Measurements from ENCODE around the gene SEPHS2. TPM values are rescaled to one million over a fixed set of nuclear protein-coding genes. Genes with fewer than 3 reads are reported as not detected.

The SEPHS2 gene
- total RNA-seq, 4 donors from 2014 or later: 21.6 to 36.1 (median 25.2) TPM

- no peaks in the 10 kb centered on the region for H3K9me3 ChIP-seq
- H3K27ac ChIP-seq: peak within 1 kb of the TSS; percentile 87 to 98 (median 90)
- H3K4me3 ChIP-seq: peak within 1 kb of the TSS; percentile 67 to 82
- ATAC-seq: peak; percentile 98
- TF ChIP-seq CTCF (IDR thresholded peaks at IDR 0.05) (peak in 1 of 4 experiments; percentile 12), POLR2A (IDR thresholded peaks at IDR 0.05) (peak; percentile 67 to 72), EP300 (IDR thresholded peaks at IDR 0.05) (no peak), POLR2AphosphoS5 (IDR thresholded peaks at IDR 0.05) (peak; percentile 67)
- peaks cover 0 to 11% of the 10 kb centered on the region in 2 donors for H3K36me3 ChIP-seq
- no peaks in the 10 kb centered on the region for H3K27me3 ChIP-seq
- peaks cover 0 to 39% (median 14%) of the 10 kb centered on the region in 3 donors for H3K4me1 ChIP-seq
- 0% methylated on average over 21 to 32 of the region's 65 CpGs for WGBS, 2 donors (ENCODE audit: low coverage in 1 of 2)
These were observed 38.4 kb downstream of the SEPHS2 start, which contains the start of gene ZNF771 for GRCh38 chr16:30407102-30407803. ZNF771 (plus strand) TSS chr16:30407606; CDS start chr16:30408054, 448 bp downstream.

DNA sequence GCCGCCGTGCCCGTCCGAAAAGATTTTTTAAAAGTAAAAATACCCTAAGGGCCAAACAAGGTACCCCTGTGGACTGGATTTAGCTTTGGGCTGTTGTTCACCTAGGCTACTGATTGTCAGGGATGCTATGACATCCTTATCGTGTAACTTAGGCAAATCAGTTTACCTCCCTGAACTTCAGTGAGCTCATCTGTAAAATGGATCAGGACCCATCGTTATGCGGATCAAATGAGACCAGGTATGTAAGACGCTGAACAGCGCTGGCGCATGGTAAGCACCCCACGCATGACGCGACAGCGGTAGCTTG lies 38.9 kb downstream of the SEPHS2 start:
- Histone ChIP-seq H3K4me3 (peak overlapping the region; percentile 67 to 82), H3K4me1 (peaks cover 0 to 39% (median 14%) of the 10 kb centered on the region in 3 donors), H3K36me3 (peaks cover 0 to 6% of the 10 kb centered on the region in 2 donors), H3K9me3 (no peaks in the 10 kb centered on the region), H3K27ac (peak overlapping the region; percentile 87 to 98 (median 90)), H3K27me3 (no peaks in the 10 kb centered on the region)
- ATAC-seq: no peak
- WGBS, 2 donors (ENCODE audit: low coverage in 1 of 2): 13 to 17% methylated on average over 10 to 12 of the region's 14 CpGs
- TF ChIP-seq POLR2A (IDR thresholded peaks at IDR 0.05) (no peak), CTCF (IDR thresholded peaks at IDR 0.05) (no peak), EP300 (IDR thresholded peaks at IDR 0.05) (no peak), POLR2AphosphoS5 (IDR thresholded peaks at IDR 0.05) (no peak)

DNA sequence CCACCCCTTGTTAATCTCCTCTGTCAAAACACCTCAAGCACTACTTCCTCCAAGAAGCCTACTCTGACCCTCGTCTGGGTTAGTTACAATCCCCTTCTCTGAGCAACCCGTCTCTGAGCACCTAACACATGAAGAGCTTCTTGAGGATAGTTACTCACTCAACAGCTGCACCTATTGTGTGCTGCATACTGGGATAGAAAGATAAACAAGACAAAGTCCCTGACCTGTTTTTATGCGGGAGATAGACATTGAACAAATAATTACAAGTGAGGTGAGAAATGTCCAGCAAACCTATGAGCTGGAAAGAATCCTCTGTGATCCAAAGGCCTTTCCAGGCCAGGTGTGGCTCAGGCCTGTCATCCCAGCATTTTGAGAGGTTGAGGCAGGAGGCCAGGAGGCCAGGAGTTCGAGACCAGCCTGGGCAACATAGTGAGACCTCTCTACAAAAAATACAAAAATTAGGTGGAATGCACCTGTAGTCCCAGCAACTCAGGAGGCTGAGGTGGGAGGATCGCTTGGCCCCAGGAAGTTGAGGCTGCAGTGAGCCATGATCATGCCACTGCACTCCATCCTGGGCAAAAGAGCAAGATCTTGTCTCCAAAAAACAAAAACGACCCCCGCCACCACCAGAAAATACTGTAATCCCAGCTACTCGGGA lies 43.8 kb downstream of the SEPHS2 start:
- no peak for ATAC-seq
- Histone ChIP-seq H3K27me3 (no peaks in the 10 kb centered on the region), H3K9me3 (no peaks in the 10 kb centered on the region), H3K4me3 (no peak overlapping the region), H3K27ac (peak overlapping the region in 1 of 4 donors; percentile 95), H3K36me3 (peaks cover 0 to 20% of the 10 kb centered on the region in 2 donors), H3K4me1 (peaks cover 0 to 48% (median 3%) of the 10 kb centered on the region in 3 donors)
- 64 to 76% methylated on average over 5 to 6 of the region's 8 CpGs for WGBS, 2 donors (ENCODE audit: low coverage in 1 of 2)
- no peak for TF ChIP-seq EP300 (IDR thresholded peaks at IDR 0.05)
- TF ChIP-seq POLR2AphosphoS5 (IDR thresholded peaks at IDR 0.05): no peak
- no peak for TF ChIP-seq CTCF (IDR thresholded peaks at IDR 0.05)
- TF ChIP-seq POLR2A (IDR thresholded peaks at IDR 0.05): no peak

DNA sequence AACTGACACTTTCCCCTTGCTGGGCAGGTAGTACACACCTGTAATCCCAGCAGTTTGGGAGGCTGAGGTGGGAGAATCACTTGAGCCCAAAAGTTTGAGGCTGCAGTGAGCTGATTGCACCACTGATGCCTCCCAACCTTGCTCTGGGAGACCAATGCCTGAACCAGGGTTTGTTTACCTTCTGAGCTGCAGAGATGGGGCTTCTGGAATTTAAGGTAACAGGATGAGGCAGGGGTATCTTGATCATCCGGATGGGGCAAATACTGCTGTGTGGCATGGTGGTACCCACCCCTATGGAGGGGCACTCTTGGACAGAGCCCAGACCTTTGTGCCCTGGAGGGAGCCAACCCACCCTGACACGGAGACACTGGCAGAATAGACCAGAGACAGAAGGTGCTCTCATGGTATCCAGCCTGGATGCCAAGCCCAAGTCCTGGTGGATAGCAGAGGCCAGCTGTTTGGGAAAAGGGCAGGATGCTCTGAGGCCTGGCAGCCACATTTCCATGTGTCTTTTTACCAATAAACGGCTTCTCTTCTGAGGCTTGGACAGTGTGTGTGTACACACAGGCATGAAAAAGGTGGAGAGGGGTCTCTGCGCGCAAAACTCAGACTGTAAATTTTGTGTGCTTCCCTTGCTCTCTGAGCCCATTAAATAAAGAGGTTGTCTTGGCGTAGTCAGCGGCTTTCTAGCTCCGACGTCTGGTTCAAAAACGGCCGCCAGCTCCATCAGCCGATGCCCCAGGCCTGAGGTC lies 46.1 kb downstream of the SEPHS2 start:
- Histone ChIP-seq H3K36me3 (peaks cover 0 to 20% of the 10 kb centered on the region in 2 donors), H3K9me3 (no peaks in the 10 kb centered on the region), H3K4me1 (peaks cover 0 to 60% (median 6%) of the 10 kb centered on the region in 3 donors), H3K27me3 (no peaks in the 10 kb centered on the region), H3K4me3 (peak overlapping the region; percentile 64 to 77), H3K27ac (peak overlapping the region; percentile 76 to 95 (median 86))
- 33% methylated on average over 4 of the region's 12 CpGs; no CpG with 5 or more reads in 1 of the 2 donors for WGBS, 2 donors (ENCODE audit: low coverage in 1 of 2)
- ATAC-seq: no peak
- TF ChIP-seq EP300 (IDR thresholded peaks at IDR 0.05): no peak
- no peak for TF ChIP-seq POLR2A (IDR thresholded peaks at IDR 0.05)
- TF ChIP-seq POLR2AphosphoS5 (IDR thresholded peaks at IDR 0.05): no peak
- TF ChIP-seq CTCF (IDR thresholded peaks at IDR 0.05): no peak

Data from gastroesophageal sphincter (tissue), 4 donors.